Body of pancreas (tissue), 4 donors: ENCODE data around the gene BPIFB2.

Source experiments
- CTCF ChIP-seq, 7 experiments: fragments of 450-650 bp in 4 of 7; fragments of 200-600 bp in 3 of 7; sonication (generic) in 3 of 7; IDR thresholded peaks; one replicate each; pipeline ENCODE4 v1.5.1; 2016 to 2019; ENCODE audit warnings: antibody characterized with exemption in 7 of 7
- POLR2A ChIP-seq, 3 donors: fragments of 450-650 bp; IDR thresholded peaks; one replicate each; pipeline ENCODE4 v1.6.1; 2016; ENCODE audit warnings: antibody characterized with exemption in 3 of 3, mild to moderate bottlenecking in 2 of 3

- TF ChIP-seq POLR2A (IDR thresholded peaks at IDR 0.05) (no peak), CTCF (IDR thresholded peaks at IDR 0.05) (no peak)
Measured at GRCh38 chr20:32965581-32966373, 41.7 kb upstream of the BPIFB2 start.
